ELF-1 (cell line): ENCODE results near the gene SIDT2.

Source experiments
- DNase-seq: peaks from one replicate; pipeline ENCODE4 v3.0.0-alpha.2; 2016; ENCODE audit warnings: low read depth, low spot score

The SIDT2 gene

GRCh38 chr11:117221775-117222517 lies 43.4 kb downstream of the SIDT2 start:
- no peak for DNase-seq

GRCh38 chr11:117222991-117223740 lies 44.6 kb downstream of the SIDT2 start:
- DNase-seq, result no peak

GRCh38 chr11:117223741-117224689 lies 45.5 kb downstream of the SIDT2 start:
- DNase-seq, result no peak

- no peak for DNase-seq
Measured at GRCh38 chr11:117225553-117226170, 47.1 kb downstream of the SIDT2 start.

GRCh38 chr11:117226388-117227385 lies 48.1 kb downstream of the SIDT2 start:
- peak; percentile 56 for DNase-seq

GRCh38 chr11:117228091-117228490 lies 49.5 kb downstream of the SIDT2 start:
- DNase-seq, result no peak

GRCh38 chr11:117229411-117229810 lies 50.9 kb downstream of the SIDT2 start:
- DNase-seq, result no peak

GRCh38 chr11:117229931-117230285 lies 51.4 kb downstream of the SIDT2 start:
- DNase-seq, result no peak

GRCh38 chr11:117230286-117230961 lies 51.9 kb downstream of the SIDT2 start:
- no peak for DNase-seq

GRCh38 chr11:117230999-117231841 lies 52.7 kb downstream of the SIDT2 start:
- DNase-seq, result peak; percentile 39

GRCh38 chr11:117231842-117232091 lies 53.2 kb downstream of the SIDT2 start, which contains the start of gene PCSK7:
TSS of gene PCSK7 (minus strand) at chr11:117232073. CDS start at chr11:117229844, 2,229 bp downstream.
- DNase-seq, result no peak

GRCh38 chr11:117232092-117232878 lies 53.7 kb downstream of the SIDT2 start, which contains the start of gene RNF214:
TSS of gene RNF214 (plus strand) at chr11:117232671. CDS start at chr11:117234273, 1,602 bp downstream.
- peak; percentile 89 for DNase-seq

- DNase-seq, result peak; percentile 31
Measured at GRCh38 chr11:117232911-117233409, 54.4 kb downstream of the SIDT2 start.

- DNase-seq, result no peak
Measured at GRCh38 chr11:117238221-117238620, 59.7 kb downstream of the SIDT2 start.

- no peak for DNase-seq
Measured at GRCh38 chr11:117239295-117239694, 60.8 kb downstream of the SIDT2 start.
